GM11168 (cell line): ENCODE data around the gene DNAI1.

ENCODE experiments used
- in situ Hi-C: fragments of 300-500 bp; cut with MboI; formaldehyde crosslinking; loops from one replicate; pipeline ENCODE4 v1.12.0; 2022; ENCODE audit warnings: low sequenced_read_pairs; ENCODE audit not compliant: unreplicated experiment

The DNAI1 gene

DNA sequence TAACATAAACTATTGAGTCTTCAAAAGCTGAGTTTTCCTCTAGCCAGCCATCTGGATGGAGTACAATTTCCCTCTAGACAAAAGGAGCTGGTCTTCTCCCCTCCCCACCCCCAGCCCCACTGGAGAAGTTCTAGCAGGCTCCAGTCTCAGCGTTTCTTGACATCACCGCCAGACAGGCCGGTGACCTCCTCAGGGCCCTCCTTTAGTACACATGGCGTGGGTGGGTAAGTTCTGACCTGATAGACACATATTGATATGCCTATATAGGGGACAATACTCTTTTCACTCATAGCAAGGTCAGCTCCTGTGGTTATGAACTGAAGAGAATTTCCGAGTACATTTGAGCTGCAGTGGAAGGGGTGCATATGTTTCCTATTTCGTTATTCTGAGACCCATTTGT lies 27.2 kb downstream of the DNAI1 start:
- in situ Hi-C loops = no loop called here

- in situ Hi-C loops = no loop called here
Observed at GRCh38 chr9:34486572-34486971, 28.0 kb downstream of the DNAI1 start.

GRCh38 chr9:34490360-34490759 lies 31.8 kb downstream of the DNAI1 start:
- in situ Hi-C loops = loop anchor here (10.0 kb wide), 1 partner anchor 66 kb away; no protein-coding TSS in a partner anchor

DNA sequence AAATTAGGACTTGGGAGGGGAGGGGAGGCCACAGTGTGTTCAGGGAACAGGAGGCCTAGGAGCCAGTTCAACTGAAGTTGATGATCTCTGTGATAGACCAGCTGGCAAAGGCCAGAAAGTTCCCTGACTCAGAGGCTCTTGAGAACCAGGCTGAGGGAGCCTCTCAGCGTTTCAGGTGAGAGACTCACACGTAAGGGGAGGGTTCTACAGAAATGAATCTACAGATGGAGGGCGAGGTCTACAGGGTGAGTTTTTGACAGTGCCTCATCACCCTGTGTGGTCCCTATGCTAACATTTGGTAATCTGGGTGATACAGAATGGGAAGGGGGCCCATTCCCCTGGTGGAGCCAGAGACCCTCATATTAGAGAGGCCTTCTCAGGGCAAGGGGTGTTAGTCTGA lies 32.2 kb downstream of the DNAI1 start:
- in situ Hi-C loops = loop anchor here (10.0 kb wide), 1 partner anchor 66 kb away; no protein-coding TSS in a partner anchor

DNA sequence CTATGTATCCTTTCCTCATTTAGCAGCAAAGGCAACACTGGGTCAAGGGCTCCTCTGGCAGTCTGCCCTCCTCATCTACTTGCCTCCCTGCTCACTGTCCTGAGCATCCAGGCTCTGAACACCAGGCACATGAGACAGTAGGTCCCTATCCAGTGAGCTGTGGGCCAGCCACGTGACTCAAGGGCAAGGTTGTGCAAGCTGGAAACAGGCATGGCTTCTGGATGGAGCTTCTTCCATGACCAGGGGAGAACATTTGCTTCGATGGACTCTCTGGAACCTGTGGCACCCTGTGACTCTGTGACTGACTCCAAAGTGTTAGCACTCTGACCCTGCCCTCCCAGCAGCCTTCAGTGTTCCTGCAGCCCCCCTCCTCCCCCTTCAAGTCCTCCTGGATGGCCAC lies 33.0 kb downstream of the DNAI1 start:
- in situ Hi-C loops = loop anchor here (10.0 kb wide), 1 partner anchor 67 kb away; no protein-coding TSS in a partner anchor

- in situ Hi-C loops = loop anchor here (10.0 kb wide), 1 partner anchor 67 kb away; no protein-coding TSS in a partner anchor
Observed at GRCh38 chr9:34492051-34492450, 33.4 kb downstream of the DNAI1 start.

DNA sequence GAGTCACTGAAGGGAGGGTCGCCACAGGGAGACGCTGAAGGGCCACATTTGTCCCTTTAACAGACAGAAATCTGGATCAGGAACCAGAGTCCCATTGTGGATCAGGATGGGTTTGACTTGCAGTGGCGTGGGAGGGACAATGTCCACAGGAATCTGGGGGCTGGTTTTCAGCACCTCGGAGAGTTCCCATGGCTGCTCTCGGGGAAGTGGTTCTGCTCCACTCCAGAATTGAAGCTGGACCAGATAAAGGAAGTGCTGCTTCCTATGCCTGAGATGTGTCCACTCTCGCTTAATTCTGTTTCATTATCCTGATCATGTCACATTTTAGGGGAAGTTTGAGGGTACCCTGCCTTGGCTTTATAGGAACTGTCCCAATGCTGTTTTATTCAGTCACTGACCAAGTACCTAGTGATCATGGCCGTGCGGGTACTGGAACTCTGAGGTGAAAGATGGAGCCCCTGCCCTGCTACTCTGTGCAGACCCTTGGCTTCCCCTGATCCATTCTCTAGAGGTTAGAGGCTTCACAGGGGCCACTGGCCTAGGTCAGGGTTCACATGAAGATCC lies 35.4 kb downstream of the DNAI1 start:
- in situ Hi-C loops = loop anchor here (10.0 kb wide), 1 partner anchor 69 kb away; no protein-coding TSS in a partner anchor

DNA sequence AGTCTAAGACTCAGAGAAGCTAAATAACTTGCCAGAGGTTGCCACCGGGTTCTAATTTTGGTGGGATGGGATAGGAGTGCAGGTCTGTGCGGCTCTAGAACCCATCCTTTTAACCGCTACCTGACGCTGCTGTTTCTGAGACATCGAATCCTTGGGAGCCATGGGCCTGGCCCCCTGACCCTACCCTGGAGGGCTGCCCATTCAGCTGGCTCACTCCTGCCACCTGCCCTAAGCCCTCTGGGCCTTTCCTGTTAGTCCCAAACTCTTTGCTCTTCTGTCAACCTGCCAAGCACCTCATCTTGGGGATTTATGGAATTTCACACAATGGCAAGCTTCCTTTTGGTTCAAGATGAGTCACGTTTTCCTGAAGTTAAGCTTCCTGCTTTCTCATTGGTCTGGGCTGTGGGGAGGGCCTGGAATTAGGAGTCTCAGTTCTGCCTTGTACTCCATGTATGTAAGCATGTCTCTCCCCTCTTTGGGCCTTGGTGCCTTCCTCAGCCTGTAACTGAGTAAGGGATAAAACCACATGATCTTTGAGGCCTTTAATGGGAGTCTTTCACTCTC lies 37.6 kb downstream of the DNAI1 start:
- in situ Hi-C loops = loop anchor here (10.0 kb wide), 1 partner anchor 71 kb away; no protein-coding TSS in a partner anchor

- in situ Hi-C loops = loop anchor here (10.0 kb wide), 1 partner anchor 74 kb away; no protein-coding TSS in a partner anchor
Observed at GRCh38 chr9:34498553-34498952, 39.9 kb downstream of the DNAI1 start.

- in situ Hi-C loops = loop anchor here (10.0 kb wide), 1 partner anchor 74 kb away; no protein-coding TSS in a partner anchor
Observed at GRCh38 chr9:34499076-34499475, 40.5 kb downstream of the DNAI1 start.

DNA sequence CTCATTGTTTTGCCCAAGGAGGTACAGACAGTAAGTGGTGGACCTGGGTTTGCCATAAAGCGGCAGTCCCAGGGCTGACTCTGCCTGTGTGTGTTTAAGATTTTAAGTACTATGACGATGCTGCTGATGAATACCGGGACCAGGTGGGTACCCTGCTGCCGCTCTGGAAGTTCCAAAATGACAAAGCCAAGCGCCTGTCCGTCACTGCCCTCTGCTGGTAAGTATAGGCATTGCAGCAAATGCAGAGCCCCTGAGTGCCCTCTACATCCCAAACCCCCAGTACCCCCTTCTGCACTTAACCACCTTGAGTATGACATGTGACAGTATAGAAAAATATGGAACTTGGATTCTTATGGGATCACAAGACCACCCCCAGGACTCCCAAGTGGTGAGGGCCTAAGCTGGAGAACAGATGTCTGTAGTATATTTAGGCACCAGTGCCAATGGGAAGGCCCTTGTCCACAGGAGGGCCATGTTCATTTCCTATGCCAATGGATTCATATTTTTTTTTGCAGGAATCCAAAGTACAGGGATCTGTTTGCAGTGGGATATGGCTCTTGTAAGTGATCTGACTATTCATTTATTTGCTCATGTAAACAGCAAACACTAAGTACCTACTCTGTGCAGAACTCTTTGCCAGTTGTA lies 42.1 kb downstream of the DNAI1 start:
- in situ Hi-C loops = no loop called here

- in situ Hi-C loops = no loop called here
Observed at GRCh38 chr9:34501372-34501771, 42.8 kb downstream of the DNAI1 start.

DNA sequence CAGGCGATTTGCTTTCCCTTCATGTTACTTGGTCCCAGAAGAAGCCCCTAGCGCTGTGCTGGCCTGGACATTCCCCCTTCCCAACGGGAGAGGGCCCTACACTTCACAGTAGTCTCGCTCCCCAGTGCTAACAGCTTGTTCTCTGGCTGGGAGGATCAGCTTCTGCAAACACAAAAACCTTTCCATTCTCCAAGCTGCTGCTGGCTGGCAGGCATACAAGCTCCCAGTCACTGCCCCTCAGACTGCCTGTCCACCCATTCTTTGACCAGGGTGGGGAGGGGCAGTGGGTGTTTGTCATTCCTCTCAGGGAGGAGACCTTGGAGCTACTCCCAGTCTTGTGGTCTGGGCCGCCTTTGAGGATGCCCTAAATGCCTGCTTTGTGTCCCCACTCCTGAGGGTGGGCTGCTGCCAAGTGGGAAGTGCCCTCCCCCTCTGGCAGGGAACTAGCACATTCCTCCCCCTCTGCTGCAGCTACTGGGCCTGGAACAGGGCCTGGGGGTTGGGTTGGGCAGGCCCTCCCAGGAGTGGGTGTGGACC lies 43.4 kb downstream of the DNAI1 start:
- in situ Hi-C loops = no loop called here

- in situ Hi-C loops = no loop called here
Observed at GRCh38 chr9:34502471-34502870, 43.9 kb downstream of the DNAI1 start.

DNA sequence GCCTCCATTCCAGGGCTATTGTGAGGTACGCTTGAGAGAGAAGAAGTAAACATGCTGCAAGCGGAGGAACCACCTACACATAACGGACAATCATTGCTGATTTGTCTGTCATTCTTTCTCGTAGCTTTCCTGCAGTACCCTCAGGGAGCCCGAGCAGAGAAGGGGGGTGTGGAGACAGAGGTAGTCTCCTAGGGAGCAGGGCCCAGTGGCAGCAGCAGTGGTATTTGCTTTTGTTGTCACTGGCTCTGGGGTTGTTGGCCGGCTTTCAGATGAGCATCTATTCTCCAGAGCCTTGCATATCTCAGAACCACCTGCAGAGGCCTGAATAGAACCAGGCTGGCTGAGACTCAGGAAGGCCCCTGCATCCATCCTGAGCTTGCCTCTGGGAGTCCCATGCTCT lies 44.3 kb downstream of the DNAI1 start:
- in situ Hi-C loops = no loop called here

DNA sequence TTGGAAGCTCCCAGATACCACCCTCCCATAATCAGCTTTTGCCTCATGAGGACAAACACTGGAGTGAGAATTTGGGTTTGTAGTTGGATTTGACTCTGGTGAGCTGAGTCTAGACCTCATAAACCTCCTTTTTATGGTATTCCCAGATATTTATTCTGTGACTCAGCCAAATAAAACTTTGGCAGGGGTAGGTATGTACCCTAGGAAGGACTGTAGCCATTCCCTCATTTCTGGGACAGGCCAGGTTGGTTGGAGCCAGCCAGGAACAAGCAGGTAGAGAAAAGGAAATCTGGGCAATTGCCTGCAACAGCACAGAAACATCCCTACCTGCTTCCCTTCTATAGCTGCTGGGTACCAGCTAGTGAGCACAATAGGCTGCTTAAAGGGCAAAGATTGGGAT lies 44.8 kb downstream of the DNAI1 start:
- in situ Hi-C loops = no loop called here

- in situ Hi-C loops = no loop called here
Observed at GRCh38 chr9:34505370-34506120, 46.9 kb downstream of the DNAI1 start.

GRCh38 chr9:34506623-34507022 lies 48.0 kb downstream of the DNAI1 start:
- in situ Hi-C loops = no loop called here

DNA sequence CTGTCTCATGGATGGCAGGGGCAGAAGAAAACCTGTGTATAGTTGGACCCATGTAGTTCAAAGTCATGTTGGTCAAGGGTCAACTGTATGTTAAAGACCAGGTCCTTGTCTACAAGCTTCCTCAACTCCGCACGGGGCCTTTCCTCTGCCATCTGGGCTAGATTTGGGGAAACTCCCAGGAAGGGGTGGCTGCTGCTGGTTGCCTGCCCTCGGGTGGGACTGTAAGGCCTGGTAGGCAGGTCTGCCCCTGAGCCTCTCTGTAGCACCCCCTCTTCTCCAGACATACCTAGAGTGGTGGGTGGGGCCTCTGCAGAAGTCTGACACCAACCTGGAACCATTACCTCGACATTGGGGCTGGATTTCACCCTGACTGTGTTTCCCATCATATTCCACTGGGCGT lies 49.0 kb downstream of the DNAI1 start:
- in situ Hi-C loops = no loop called here

DNA sequence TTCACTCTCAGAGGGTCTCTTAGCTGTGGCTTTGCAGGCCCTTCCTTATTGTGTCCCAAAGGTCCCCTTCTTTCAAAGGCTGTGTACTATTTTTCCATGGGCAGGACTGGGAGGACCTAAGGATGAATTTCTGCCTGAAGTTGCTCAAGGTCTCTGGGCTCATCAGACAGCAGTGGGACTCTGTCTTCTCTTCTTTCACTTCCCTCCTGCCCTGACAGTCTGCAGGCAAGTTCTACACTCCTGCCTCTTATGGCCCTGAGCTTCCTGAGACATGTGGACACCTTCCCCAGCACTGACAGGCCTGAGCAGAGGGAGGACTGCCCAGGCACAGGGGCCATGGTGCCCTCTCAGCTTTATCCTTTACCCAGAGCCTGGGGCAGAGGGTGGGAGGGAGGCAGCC lies 49.4 kb downstream of the DNAI1 start:
- in situ Hi-C loops = no loop called here
